K562 (cell line): ENCODE results near the gene APCDD1L. TPM values are rescaled to one million over a fixed set of nuclear protein-coding genes. Genes with fewer than 3 reads are reported as not detected.
A peak's percentile ranks its signal among the peaks of the same experiment; 100 is the strongest.

ENCODE experiments used
- ATAC-seq: fragments of 200-7000 bp; cut with Tn5 transposase; 3 replicates; pipeline ENCODE4 v1.9.1; 2020; ENCODE audit warnings: moderate library complexity
- BruUV-seq: library from RNA; stranded (reverse); fragments of 400-500 nt; replicated peaks from 2 replicates; lab custom pipeline; 2021; lab: Mats Ljungman, UMichigan
- CTCF ChIA-PET: fragments of 300-600 bp; formaldehyde crosslinking; extraction: SDS; loops from one replicate; lab custom pipeline; 2021; ENCODE audit warnings: low intra/inter-chr PET ratio; lab: Yijun Ruan, JAX
- POLR2A ChIA-PET: fragments of 300-600, 350-650 bp; sonication (Branson Sonifier 250); formaldehyde crosslinking; extraction: SDS; loops from one replicate; lab custom pipeline; 2021; ENCODE audit warnings: antibody characterized with exemption, inconsistent platforms; lab: Yijun Ruan, JAX
- DNase-seq, 4 experiments: peaks; one replicate each; pipeline versions ENCODE4 v3.0.0 to v3.0.0-alpha.2; 2011 to 2018; ENCODE audit warnings: low spot score in 3 of 4, mixed read lengths in 3 of 4; ENCODE audit errors: extremely low read depth in 1 of 4
- FAIRE-seq: peaks from 2 replicates; lab custom pipeline; 2011; peaks lifted over from hg19 to GRCh38; lab: Jason Lieb, UNC
- H2AFZ ChIP-seq: 2 replicates; pipeline ENCODE4 v1.6.0; 2011; ENCODE audit warnings: low read depth, low read length, control low read depth, inconsistent platforms
- H3K27ac ChIP-seq: fragments of 200-600 bp; 3 replicates; pipeline ENCODE4 v1.8.0; 2011; ENCODE audit warnings: low read depth, mild to moderate bottlenecking, control low read depth, inconsistent platforms, low read length, moderate library complexity, mixed read lengths; ENCODE audit errors: extremely low read depth
- H3K27me3 ChIP-seq, 2 experiments: fragments of 300-600 bp in 1 of 2; 2 replicates in 1 of 2; 3 replicates in 1 of 2; pipeline versions ENCODE4 v1.6.0 to v1.8.0; 2011; ENCODE audit warnings: inconsistent platforms in 2 of 2, low read length in 2 of 2, mild to moderate bottlenecking in 1 of 2, mixed read lengths in 1 of 2, moderate library complexity in 1 of 2; ENCODE audit not compliant: control insufficient read depth in 2 of 2, insufficient read depth in 2 of 2
- H3K36me3 ChIP-seq: fragments of 300-600 bp; 3 replicates; pipeline ENCODE4 v1.8.0; 2011; ENCODE audit warnings: mild to moderate bottlenecking, low read length, inconsistent platforms; ENCODE audit not compliant: control insufficient read depth, insufficient read depth
- H3K4me1 ChIP-seq, 2 experiments: fragments of 200-600 bp in 1 of 2; replicated peaks in 1 of 2; 2 replicates in 1 of 2; 3 replicates in 1 of 2; pipeline versions ENCODE4 v1.5.1 to v1.8.0; 2011; ENCODE audit warnings: inconsistent platforms in 2 of 2, low read length in 2 of 2, mild to moderate bottlenecking in 1 of 2, mixed read lengths in 1 of 2, moderate library complexity in 1 of 2; ENCODE audit not compliant: control insufficient read depth in 2 of 2, insufficient read depth in 2 of 2
- H3K4me2 ChIP-seq: 2 replicates; pipeline ENCODE4 v1.6.1; 2011; ENCODE audit warnings: low read length, control low read depth, inconsistent platforms, mixed read lengths; ENCODE audit not compliant: insufficient read depth
- H3K4me3 ChIP-seq: fragments of 200-600 bp; sonication (generic), shearing (Covaris generic); 2 replicates; pipeline ENCODE4 v1.5.1; 2016; ENCODE audit warnings: control low read depth, inconsistent platforms
- H3K79me2 ChIP-seq: fragments of 200-600 bp; 3 replicates; pipeline ENCODE4 v1.8.0; 2011; ENCODE audit warnings: low read length, inconsistent platforms; ENCODE audit not compliant: control insufficient read depth, insufficient read depth
- H3K9ac ChIP-seq, 2 experiments: 2 replicates each; pipeline versions ENCODE4 v1.6.0 to v1.6.1; 2011; ENCODE audit warnings: low read depth in 2 of 2, low read length in 2 of 2, control low read depth in 1 of 2, inconsistent platforms in 1 of 2, mild to moderate bottlenecking in 1 of 2, mixed read lengths in 1 of 2; ENCODE audit not compliant: insufficient read depth in 1 of 2
- H3K9me1 ChIP-seq: one replicate; pipeline ENCODE4 v1.6.0; 2011; ENCODE audit warnings: inconsistent platforms, mild to moderate bottlenecking, low read length, moderate library complexity; ENCODE audit not compliant: control insufficient read depth, insufficient read depth
- H3K9me3 ChIP-seq: replicated peaks from 2 replicates; pipeline ENCODE4 v1.5.1; 2011; ENCODE audit warnings: low read depth, low read length, inconsistent platforms; ENCODE audit not compliant: control insufficient read depth, insufficient read depth
- H4K20me1 ChIP-seq: replicated peaks from 2 replicates; pipeline ENCODE4 v1.6.1; 2011; ENCODE audit warnings: low read length, inconsistent platforms, mixed read lengths; ENCODE audit not compliant: control insufficient read depth, insufficient read depth
- SPI1 ChIP-seq: IDR thresholded peaks from 2 replicates; pipeline ENCODE4 v1.6.1; 2011; ENCODE audit warnings: low read depth, low read length, control low read depth, borderline replicate concordance
- ZFP36 ChIP-seq: fragments of 150-350 bp; IDR thresholded peaks from 2 replicates; pipeline ENCODE4 v1.6.1; 2018; ENCODE audit warnings: low read length, low read depth; ENCODE audit not compliant: partially characterized antibody
- ZNF316 ChIP-seq: fragments of 450-650 bp; IDR thresholded peaks from 2 replicates; pipeline ENCODE4 v1.6.1; 2016
- WGBS: fragments of 100-300 bp; shearing (Covaris generic); methylation state at CpG from one replicate; pipeline ENCODE4 v1.1.6; 2016; ENCODE audit warnings: low coverage, mixed read lengths; ENCODE audit not compliant: insufficient coverage; ENCODE audit errors: missing lambda C conversion rate; 5-methylcytosine and 5-hydroxymethylcytosine counted together
- in situ Hi-C: fragments of 300-500 bp; cut with MboI; formaldehyde crosslinking; loops from 4 replicates; pipeline ENCODE4 v1.15.0; 2018; ENCODE audit warnings: inconsistent platforms, mixed read lengths
- intact Hi-C: fragments of 100-400 bp; cut with micrococcal nuclease; formaldehyde crosslinking; loops from 2 replicates; pipeline ENCODE4 v1.14.2; 2022
- polyA plus RNA-seq, 8 experiments: library from polyadenylated mRNA; depleted of rRNA in 4 of 8; stranded (reverse) in 5 of 8; unstranded in 3 of 8; fragments of >200 nt; fragmentation: Nextera tagmentation in 2 of 8; fragmentation: Illumina TruSeq in 1 of 8; extraction: Ambion mirVana in 2 of 8; extraction: Trizol in 1 of 8; gene quantifications; 2 replicates each; pipeline versions ENCODE4 v1.2.1 to v1.2.3, GENCODE V29; 2011 to 2014; ENCODE audit warnings: inconsistent platforms in 1 of 8, missing spikeins in 1 of 8
- total RNA-seq, 7 experiments: library from RNA; depleted of rRNA in 6 of 7; stranded (reverse); fragments of >200 nt in 6 of 7; fragmentation: Illumina TruSeq in 2 of 7; extraction: Trizol in 2 of 7; gene quantifications; 2 replicates each; pipeline versions ENCODE4 v1.2.1 to v1.2.3, GENCODE V29; 2011 to 2021; ENCODE audit warnings: low replicate concordance in 1 of 7
- TF ChIP-seq, protein P1 (sequence below): sonication (generic); formaldehyde crosslinking; IDR thresholded peaks from 2 replicates; pipeline ENCODE4 v1.8.0; 2022; ENCODE audit warnings: missing genetic modification reagents, mild to moderate bottlenecking, moderate library complexity, borderline replicate concordance

Gene APCDD1L
- total and polyA plus RNA-seq, 9 of the 15 experiments (the other 6 are each of a cell fraction or from before 2014, with no cell fraction given), result not detected

DNA sequence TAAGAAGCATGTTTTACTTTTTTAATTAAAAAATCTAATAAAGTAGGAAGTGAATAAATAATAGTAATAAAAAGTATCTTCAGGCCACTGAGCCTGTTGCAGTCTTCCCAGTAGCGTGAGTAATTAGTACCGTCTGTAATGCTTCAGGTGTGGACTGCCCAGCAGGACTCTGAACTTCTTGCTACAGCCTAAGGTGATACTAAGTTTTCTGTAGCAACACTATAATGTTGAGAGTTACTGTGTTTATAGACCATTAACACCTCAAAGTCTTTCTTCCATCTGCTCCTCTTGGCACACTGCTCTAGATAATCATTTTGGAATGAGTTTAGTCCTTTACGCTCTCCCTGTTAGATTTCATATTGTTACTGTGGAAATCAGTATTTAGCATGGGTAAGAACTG lies 97.8 kb downstream of the APCDD1L start (continued):
- TF ChIP-seq, protein P1, sequence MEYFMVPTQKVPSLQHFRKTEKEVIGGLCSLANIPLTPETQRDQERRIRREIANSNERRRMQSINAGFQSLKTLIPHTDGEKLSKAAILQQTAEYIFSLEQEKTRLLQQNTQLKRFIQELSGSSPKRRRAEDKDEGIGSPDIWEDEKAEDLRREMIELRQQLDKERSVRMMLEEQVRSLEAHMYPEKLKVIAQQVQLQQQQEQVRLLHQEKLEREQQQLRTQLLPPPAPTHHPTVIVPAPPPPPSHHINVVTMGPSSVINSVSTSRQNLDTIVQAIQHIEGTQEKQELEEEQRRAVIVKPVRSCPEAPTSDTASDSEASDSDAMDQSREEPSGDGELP (CRISPR knock-in tag), result no peak

DNA sequence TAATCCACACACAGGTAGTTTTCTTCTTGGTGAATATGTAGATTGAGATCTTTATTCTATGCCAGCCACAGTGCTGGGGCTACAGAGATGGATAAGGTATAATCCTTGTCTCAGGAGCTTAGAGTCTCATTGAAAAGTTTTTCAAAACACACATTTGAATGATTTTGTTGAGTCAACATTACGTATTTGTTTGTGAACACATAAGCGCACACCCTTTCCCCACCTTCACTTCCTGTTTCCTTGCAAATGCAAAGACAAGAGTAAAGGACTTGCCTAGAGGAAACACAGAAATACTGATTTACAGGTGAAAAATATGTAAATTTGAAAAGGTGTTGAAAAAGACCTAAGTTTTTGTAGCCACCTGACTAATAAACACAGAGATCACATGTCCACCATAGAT lies 98.4 kb downstream of the APCDD1L start:
- H3K9me1 ChIP-seq, result no peaks in the 10 kb centered on the region
- 94% methylated on average over 2 of the region's 2 CpGs for WGBS
- no peak overlapping the region for H3K9ac ChIP-seq
- peak; percentile 32; the same call in 1 of the 2 replicates for TF ChIP-seq SPI1
- TF ChIP-seq ZNF316, result peak; percentile 53; the same call in 1 of the 2 replicates
- no peak for TF ChIP-seq ZFP36
- peaks cover 3 to 9% of the 10 kb centered on the region in 2 experiments; a peak in 3 of 5 replicates for H3K4me1 ChIP-seq
- H4K20me1 ChIP-seq, result peaks cover 12% of the 10 kb centered on the region
- intact Hi-C loops, result no loop called here
- H3K79me2 ChIP-seq, result peaks cover 77% of the 10 kb centered on the region
- CTCF ChIA-PET, result no interaction called here
- H3K4me2 ChIP-seq, result no peak overlapping the region
- no peak for DNase-seq
- in situ Hi-C loops, result no loop called here
- POLR2A ChIA-PET, result no interaction called here
- no peaks in the 10 kb centered on the region for H3K27me3 ChIP-seq
- FAIRE-seq, result no peak
- no peak overlapping the region for H3K4me3 ChIP-seq
- no peak overlapping the region for H2AFZ ChIP-seq
- no peak overlapping the region for H3K27ac ChIP-seq
- peaks cover 53% of the 10 kb centered on the region for H3K36me3 ChIP-seq
- no TSS peak for BruUV-seq
- H3K9me3 ChIP-seq, result no peaks in the 10 kb centered on the region
- ATAC-seq, result no peak
